K562 (cell line): ENCODE results near the gene GYS1. TPM values are rescaled to one million over a fixed set of nuclear protein-coding genes. Genes with fewer than 3 reads are reported as not detected.
A peak's percentile ranks its signal among the peaks of the same experiment; 100 is the strongest.

Source experiments
- ATAC-seq: fragments of 200-7000 bp; cut with Tn5 transposase; 3 replicates; pipeline ENCODE4 v1.9.1; 2020; ENCODE audit warnings: moderate library complexity
- BruUV-seq: library from RNA; stranded (reverse); fragments of 400-500 nt; replicated peaks from 2 replicates; lab custom pipeline; 2021; lab: Mats Ljungman, UMichigan
- CTCF ChIA-PET: fragments of 300-600 bp; formaldehyde crosslinking; extraction: SDS; loops from one replicate; lab custom pipeline; 2021; ENCODE audit warnings: low intra/inter-chr PET ratio; lab: Yijun Ruan, JAX
- POLR2A ChIA-PET: fragments of 300-600, 350-650 bp; sonication (Branson Sonifier 250); formaldehyde crosslinking; extraction: SDS; loops from one replicate; lab custom pipeline; 2021; ENCODE audit warnings: antibody characterized with exemption, inconsistent platforms; lab: Yijun Ruan, JAX
- DNase-seq, 4 experiments: peaks; one replicate each; pipeline versions ENCODE4 v3.0.0 to v3.0.0-alpha.2; 2011 to 2018; ENCODE audit warnings: low spot score in 3 of 4, mixed read lengths in 3 of 4; ENCODE audit errors: extremely low read depth in 1 of 4
- FAIRE-seq: peaks from 2 replicates; lab custom pipeline; 2011; peaks lifted over from hg19 to GRCh38; lab: Jason Lieb, UNC
- H2AFZ ChIP-seq: 2 replicates; pipeline ENCODE4 v1.6.0; 2011; ENCODE audit warnings: low read depth, low read length, control low read depth, inconsistent platforms
- H3K27ac ChIP-seq: fragments of 200-600 bp; 3 replicates; pipeline ENCODE4 v1.8.0; 2011; ENCODE audit warnings: low read depth, mild to moderate bottlenecking, control low read depth, inconsistent platforms, low read length, moderate library complexity, mixed read lengths; ENCODE audit errors: extremely low read depth
- H3K27me3 ChIP-seq, 2 experiments: fragments of 300-600 bp in 1 of 2; 2 replicates in 1 of 2; 3 replicates in 1 of 2; pipeline versions ENCODE4 v1.6.0 to v1.8.0; 2011; ENCODE audit warnings: inconsistent platforms in 2 of 2, low read length in 2 of 2, mild to moderate bottlenecking in 1 of 2, mixed read lengths in 1 of 2, moderate library complexity in 1 of 2; ENCODE audit not compliant: control insufficient read depth in 2 of 2, insufficient read depth in 2 of 2
- H3K36me3 ChIP-seq: fragments of 300-600 bp; 3 replicates; pipeline ENCODE4 v1.8.0; 2011; ENCODE audit warnings: mild to moderate bottlenecking, low read length, inconsistent platforms; ENCODE audit not compliant: control insufficient read depth, insufficient read depth
- H3K4me1 ChIP-seq, 2 experiments: fragments of 200-600 bp in 1 of 2; replicated peaks in 1 of 2; 2 replicates in 1 of 2; 3 replicates in 1 of 2; pipeline versions ENCODE4 v1.5.1 to v1.8.0; 2011; ENCODE audit warnings: inconsistent platforms in 2 of 2, low read length in 2 of 2, mild to moderate bottlenecking in 1 of 2, mixed read lengths in 1 of 2, moderate library complexity in 1 of 2; ENCODE audit not compliant: control insufficient read depth in 2 of 2, insufficient read depth in 2 of 2
- H3K4me2 ChIP-seq: 2 replicates; pipeline ENCODE4 v1.6.1; 2011; ENCODE audit warnings: low read length, control low read depth, inconsistent platforms, mixed read lengths; ENCODE audit not compliant: insufficient read depth
- H3K4me3 ChIP-seq: fragments of 200-600 bp; sonication (generic), shearing (Covaris generic); 2 replicates; pipeline ENCODE4 v1.5.1; 2016; ENCODE audit warnings: control low read depth, inconsistent platforms
- H3K79me2 ChIP-seq: fragments of 200-600 bp; 3 replicates; pipeline ENCODE4 v1.8.0; 2011; ENCODE audit warnings: low read length, inconsistent platforms; ENCODE audit not compliant: control insufficient read depth, insufficient read depth
- H3K9ac ChIP-seq, 2 experiments: 2 replicates each; pipeline versions ENCODE4 v1.6.0 to v1.6.1; 2011; ENCODE audit warnings: low read depth in 2 of 2, low read length in 2 of 2, control low read depth in 1 of 2, inconsistent platforms in 1 of 2, mild to moderate bottlenecking in 1 of 2, mixed read lengths in 1 of 2; ENCODE audit not compliant: insufficient read depth in 1 of 2
- H3K9me1 ChIP-seq: one replicate; pipeline ENCODE4 v1.6.0; 2011; ENCODE audit warnings: inconsistent platforms, mild to moderate bottlenecking, low read length, moderate library complexity; ENCODE audit not compliant: control insufficient read depth, insufficient read depth
- H3K9me3 ChIP-seq: replicated peaks from 2 replicates; pipeline ENCODE4 v1.5.1; 2011; ENCODE audit warnings: low read depth, low read length, inconsistent platforms; ENCODE audit not compliant: control insufficient read depth, insufficient read depth
- H4K20me1 ChIP-seq: replicated peaks from 2 replicates; pipeline ENCODE4 v1.6.1; 2011; ENCODE audit warnings: low read length, inconsistent platforms, mixed read lengths; ENCODE audit not compliant: control insufficient read depth, insufficient read depth
- ARID3B ChIP-seq: fragments of 250-450 bp; sonication (Bioruptor Pico); IDR thresholded peaks from 2 replicates; pipeline ENCODE4 v1.4.0; 2020; ENCODE audit warnings: borderline replicate concordance
- HDAC8 ChIP-seq: fragments of 450-650 bp; IDR thresholded peaks from 2 replicates; pipeline ENCODE4 v1.6.1; 2016; ENCODE audit warnings: mild to moderate bottlenecking, missing genetic modification characterization, moderate library complexity, missing compliant biosample characterization
- MIER1 ChIP-seq: fragments of 450-650 bp; IDR thresholded peaks from 2 replicates; pipeline ENCODE4 v1.6.1; 2016; ENCODE audit warnings: antibody characterized with exemption, mild to moderate bottlenecking, low read depth
- NKRF ChIP-seq: fragments of 450-650 bp; IDR thresholded peaks from 2 replicates; pipeline ENCODE4 v1.6.1; 2016; ENCODE audit warnings: borderline replicate concordance
- SFPQ ChIP-seq: fragments of 200-400 bp; formaldehyde crosslinking; IDR thresholded peaks from 2 replicates; pipeline ENCODE4 v1.6.1; 2017; ENCODE audit warnings: mild to moderate bottlenecking, low read depth, low read length, moderate library complexity
- SMAD4 ChIP-seq: fragments of 250-450 bp; sonication (Bioruptor Pico); conservative IDR thresholded peaks from 2 replicates; pipeline ENCODE4 v1.8.0; 2021; ENCODE audit warnings: inconsistent platforms, mild to moderate bottlenecking, moderate library complexity
- SMARCE1 ChIP-seq: fragments of 450-650 bp; IDR thresholded peaks from 2 replicates; pipeline ENCODE4 v1.7.1; 2016; ENCODE audit warnings: mild to moderate bottlenecking
- TCF7 ChIP-seq: sonication (generic); IDR thresholded peaks from 2 replicates; pipeline ENCODE4 v1.6.1; 2016; ENCODE audit warnings: antibody characterized with exemption, borderline replicate concordance
- ZBTB1 ChIP-seq: sonication (generic); formaldehyde crosslinking; IDR thresholded peaks from 2 replicates; pipeline ENCODE4 v1.8.1; 2023; ENCODE audit warnings: missing genetic modification reagents, low read depth, mild to moderate bottlenecking, borderline replicate concordance
- ZKSCAN1 ChIP-seq: fragments of 150-350 bp; IDR thresholded peaks from 2 replicates; pipeline ENCODE4 v1.6.1; 2016; ENCODE audit warnings: low read depth, low read length
- ZNF174 ChIP-seq: fragments of 250-450 bp; sonication (Bioruptor Pico); IDR thresholded peaks from 2 replicates; pipeline ENCODE4 v1.4.0; 2020; ENCODE audit warnings: mild to moderate bottlenecking
- ZNF24 ChIP-seq: fragments of 450-650 bp; IDR thresholded peaks from 2 replicates; pipeline ENCODE4 v1.6.1; 2016
- ZNF324 ChIP-seq: fragments of 250-450 bp; sonication (Bioruptor Pico); IDR thresholded peaks from 2 replicates; pipeline ENCODE4 v1.4.0; 2020; ENCODE audit warnings: mild to moderate bottlenecking
- ZNF512 ChIP-seq: IDR thresholded peaks from 2 replicates; pipeline ENCODE4 v1.6.1; 2016; ENCODE audit warnings: missing genetic modification characterization, missing compliant biosample characterization
- WGBS: fragments of 100-300 bp; shearing (Covaris generic); methylation state at CpG from one replicate; pipeline ENCODE4 v1.1.6; 2016; ENCODE audit warnings: low coverage, mixed read lengths; ENCODE audit not compliant: insufficient coverage; ENCODE audit errors: missing lambda C conversion rate; 5-methylcytosine and 5-hydroxymethylcytosine counted together
- in situ Hi-C: fragments of 300-500 bp; cut with MboI; formaldehyde crosslinking; loops from 4 replicates; pipeline ENCODE4 v1.15.0; 2018; ENCODE audit warnings: inconsistent platforms, mixed read lengths
- intact Hi-C: fragments of 100-400 bp; cut with micrococcal nuclease; formaldehyde crosslinking; loops from 2 replicates; pipeline ENCODE4 v1.14.2; 2022
- polyA plus RNA-seq, 8 experiments: library from polyadenylated mRNA; depleted of rRNA in 4 of 8; stranded (reverse) in 5 of 8; unstranded in 3 of 8; fragments of >200 nt; fragmentation: Nextera tagmentation in 2 of 8; fragmentation: Illumina TruSeq in 1 of 8; extraction: Ambion mirVana in 2 of 8; extraction: Trizol in 1 of 8; gene quantifications; 2 replicates each; pipeline versions ENCODE4 v1.2.1 to v1.2.3, GENCODE V29; 2011 to 2014; ENCODE audit warnings: inconsistent platforms in 1 of 8, missing spikeins in 1 of 8
- total RNA-seq, 7 experiments: library from RNA; depleted of rRNA in 6 of 7; stranded (reverse); fragments of >200 nt in 6 of 7; fragmentation: Illumina TruSeq in 2 of 7; extraction: Trizol in 2 of 7; gene quantifications; 2 replicates each; pipeline versions ENCODE4 v1.2.1 to v1.2.3, GENCODE V29; 2011 to 2021; ENCODE audit warnings: low replicate concordance in 1 of 7

The GYS1 gene
- total and polyA plus RNA-seq, 9 of the 15 experiments (the other 6 are each of a cell fraction or from before 2014, with no cell fraction given), result 1.9 to 31.1 (median 15.2) TPM

- no peak for TF ChIP-seq ZNF512 (tag)
- no peak for TF ChIP-seq SMARCE1
- TF ChIP-seq TCF7, result no peak
- TF ChIP-seq ZKSCAN1, result no peak
- TF ChIP-seq NKRF, result no peak
- TF ChIP-seq HDAC8 (tag), result no peak
Observed at GRCh38 chr19:48934837-48935236, 58.3 kb downstream of the GYS1 start (continued).

- no peaks in the 10 kb centered on the region; the same call in 2 of the 3 replicates for H3K79me2 ChIP-seq
- intact Hi-C loops (loop anchor here (2.0 to 5.0 kb wide), 2 partner anchors 21 to 34 kb away; partner anchors contain the start of genes BAX and FTL), in situ Hi-C loops (no loop called here)
- H3K4me3 ChIP-seq, result peak within 1 kb of the TSS; percentile 38
- no TSS peak for BruUV-seq
- peak; percentile 91 to 96 (median 95) for DNase-seq
- peak within 1 kb of the TSS; percentile 38 to 91 for H3K9ac ChIP-seq
- no peaks in the 10 kb centered on the region for H3K36me3 ChIP-seq
- under 1% methylated on average over 42 of the region's 43 CpGs for WGBS
- no peaks in the 10 kb centered on the region for H3K9me1 ChIP-seq
- H4K20me1 ChIP-seq, result no peaks in the 10 kb centered on the region
- H3K9me3 ChIP-seq, result no peaks in the 10 kb centered on the region
- peaks cover 14 to 38% of the 10 kb centered on the region in 2 experiments; a peak in 4 of 5 replicates for H3K4me1 ChIP-seq
- H3K27ac ChIP-seq, result peak within 1 kb of the TSS; percentile 29; the same call in 2 of the 3 replicates
- ATAC-seq, result peak; percentile 97
- H2AFZ ChIP-seq, result peak within 1 kb of the TSS; percentile 86
- POLR2A ChIA-PET, result interaction anchor here (0.6 to 3.3 kb wide), 17 partner anchors 8 to 299 kb away, joined by 3 to 32 read pairs (median 5); partner anchors contain the start of genes BAX, FTL, PPP1R15A and TULP2
- H3K27me3 ChIP-seq, result no peaks in the 10 kb centered on the region
- FAIRE-seq, result peak; percentile 96
- CTCF ChIA-PET, result no interaction called here
- peak within 1 kb of the TSS; percentile 83 for H3K4me2 ChIP-seq
- TF ChIP-seq ZNF24 (peak; percentile 63), ZNF174 (no peak), SFPQ (no peak), ZBTB1 (CRISPR knock-in tag) (no peak), ARID3B (CRISPR knock-in tag) (no peak), SMAD4 (CRISPR knock-in tag) (peak; percentile 51), ZNF324 (CRISPR knock-in tag) (no peak), MIER1 (no peak)
Observed at GRCh38 chr19:48933382-48933932, 59.7 kb downstream of the GYS1 start, which contains the start of gene DHDH. TSS of gene DHDH (plus strand) at chr19:48933699. CDS start at chr19:48933722, 23 bp downstream.
